Stimulated activated CD4-positive, alpha-beta T cell treated with anti-CD3 and anti-CD28 coated beads, Interleukin-1b, Interleukin-23, amount 100 ng/mL, for 48 hours (primary cell): ENCODE measurements around the gene EPSTI1.
"Not testable (repeated sequence)": the region's sequence is repeated elsewhere in the genome, so short reads cannot be mapped to it uniquely, and the experiment has no call there.

Experiments
- DNase-seq: peaks from one replicate; pipeline ENCODE4 v3.0.0-alpha.2; 2020

The EPSTI1 gene

GRCh38 chr13:42991898-42992763 is at the start of gene EPSTI1:
Gene EPSTI1, minus strand, starts transcription at chr13:42992241. Its CDS starts 76 bp downstream, at chr13:42992165.
- peak; percentile 75 for DNase-seq

- no peak for DNase-seq
Observed at GRCh38 chr13:43041369-43041921, 49.4 kb upstream of the EPSTI1 start.

GRCh38 chr13:43040581-43041368 is 48.7 kb upstream of the EPSTI1 start:
- not testable (repeated sequence) for DNase-seq

- DNase-seq: no peak
Observed at GRCh38 chr13:43039966-43040365, 47.9 kb upstream of the EPSTI1 start.

GRCh38 chr13:43036351-43037250 is 44.6 kb upstream of the EPSTI1 start:
- DNase-seq: no peak

GRCh38 chr13:43033038-43033437 is 41.0 kb upstream of the EPSTI1 start:
- DNase-seq: no peak

GRCh38 chr13:43031881-43032280 is 39.8 kb upstream of the EPSTI1 start:
- no peak for DNase-seq

GRCh38 chr13:43030548-43030947 is 38.5 kb upstream of the EPSTI1 start:
- no peak for DNase-seq

- DNase-seq: no peak
Observed at GRCh38 chr13:43026262-43026661, 34.2 kb upstream of the EPSTI1 start.

- DNase-seq: peak; percentile 78
Observed at GRCh38 chr13:43023289-43023963, 31.4 kb upstream of the EPSTI1 start, which contains the start of gene DNAJC15. Gene DNAJC15, plus strand, starts transcription at chr13:43023586. Its CDS starts 41 bp downstream, at chr13:43023627.

GRCh38 chr13:43022934-43023288 is 30.9 kb upstream of the EPSTI1 start:
- no peak for DNase-seq

GRCh38 chr13:43021926-43022670 is 30.1 kb upstream of the EPSTI1 start:
- no peak for DNase-seq

GRCh38 chr13:43020794-43021193 is 28.8 kb upstream of the EPSTI1 start:
- no peak for DNase-seq

GRCh38 chr13:43019811-43020210 is 27.8 kb upstream of the EPSTI1 start:
- no peak for DNase-seq

GRCh38 chr13:43016226-43016625 is 24.2 kb upstream of the EPSTI1 start:
- DNase-seq: no peak

- DNase-seq: no peak
Observed at GRCh38 chr13:43014162-43014561, 22.1 kb upstream of the EPSTI1 start.

GRCh38 chr13:43009506-43009905 is 17.5 kb upstream of the EPSTI1 start:
- DNase-seq: no peak

- no peak for DNase-seq
Observed at GRCh38 chr13:43008596-43008995, 16.6 kb upstream of the EPSTI1 start.

- no peak for DNase-seq
Observed at GRCh38 chr13:43006893-43007631, 15.0 kb upstream of the EPSTI1 start.

GRCh38 chr13:43005460-43006236 is 13.6 kb upstream of the EPSTI1 start:
- DNase-seq: no peak
